Subcutaneous adipose tissue (tissue), 4 donors: Measurements from ENCODE around the gene MINDY4B. TPM values are rescaled to one million over a fixed set of nuclear protein-coding genes. Genes with fewer than 3 reads are reported as not detected.

Source experiments
- total RNA-seq, 4 donors: library from RNA; depleted of rRNA; stranded (reverse); fragments of >200 nt; gene quantifications; one replicate each; pipeline ENCODE4 v1.1.0, GENCODE V29; 2016
- TF ChIP-seq, protein P1 (sequence below): fragments of 450-650 bp; IDR thresholded peaks from one replicate; pipeline ENCODE4 v1.5.1; 2016; ENCODE audit warnings: low read depth, mild to moderate bottlenecking, control low read depth, antibody characterized with exemption, moderate library complexity

The MINDY4B gene
- total RNA-seq, 4 donors from 2014 or later: not detected

DNA sequence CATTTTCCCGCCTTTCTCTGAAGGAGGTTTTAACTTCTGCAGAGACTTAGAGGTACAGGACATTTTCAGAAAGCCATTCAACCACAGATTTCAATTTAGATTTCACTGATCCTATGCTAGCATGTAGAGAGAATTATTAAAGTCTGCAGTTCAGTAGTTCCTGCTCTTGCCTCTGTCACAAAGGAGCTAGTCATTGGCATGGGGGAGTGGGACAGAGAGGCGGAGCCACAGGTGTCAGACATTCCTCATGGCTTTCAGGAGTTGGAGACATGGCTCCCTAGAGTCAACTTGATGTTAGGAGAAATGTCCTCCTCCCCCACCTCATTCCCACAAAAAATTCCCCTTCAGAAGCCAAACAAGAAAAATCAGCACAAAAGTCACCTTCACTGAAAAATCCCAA, 76.2 kb downstream of the MINDY4B start:
- TF ChIP-seq, protein P1, sequence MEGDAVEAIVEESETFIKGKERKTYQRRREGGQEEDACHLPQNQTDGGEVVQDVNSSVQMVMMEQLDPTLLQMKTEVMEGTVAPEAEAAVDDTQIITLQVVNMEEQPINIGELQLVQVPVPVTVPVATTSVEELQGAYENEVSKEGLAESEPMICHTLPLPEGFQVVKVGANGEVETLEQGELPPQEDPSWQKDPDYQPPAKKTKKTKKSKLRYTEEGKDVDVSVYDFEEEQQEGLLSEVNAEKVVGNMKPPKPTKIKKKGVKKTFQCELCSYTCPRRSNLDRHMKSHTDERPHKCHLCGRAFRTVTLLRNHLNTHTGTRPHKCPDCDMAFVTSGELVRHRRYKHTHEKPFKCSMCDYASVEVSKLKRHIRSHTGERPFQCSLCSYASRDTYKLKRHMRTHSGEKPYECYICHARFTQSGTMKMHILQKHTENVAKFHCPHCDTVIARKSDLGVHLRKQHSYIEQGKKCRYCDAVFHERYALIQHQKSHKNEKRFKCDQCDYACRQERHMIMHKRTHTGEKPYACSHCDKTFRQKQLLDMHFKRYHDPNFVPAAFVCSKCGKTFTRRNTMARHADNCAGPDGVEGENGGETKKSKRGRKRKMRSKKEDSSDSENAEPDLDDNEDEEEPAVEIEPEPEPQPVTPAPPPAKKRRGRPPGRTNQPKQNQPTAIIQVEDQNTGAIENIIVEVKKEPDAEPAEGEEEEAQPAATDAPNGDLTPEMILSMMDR: no peak

DNA sequence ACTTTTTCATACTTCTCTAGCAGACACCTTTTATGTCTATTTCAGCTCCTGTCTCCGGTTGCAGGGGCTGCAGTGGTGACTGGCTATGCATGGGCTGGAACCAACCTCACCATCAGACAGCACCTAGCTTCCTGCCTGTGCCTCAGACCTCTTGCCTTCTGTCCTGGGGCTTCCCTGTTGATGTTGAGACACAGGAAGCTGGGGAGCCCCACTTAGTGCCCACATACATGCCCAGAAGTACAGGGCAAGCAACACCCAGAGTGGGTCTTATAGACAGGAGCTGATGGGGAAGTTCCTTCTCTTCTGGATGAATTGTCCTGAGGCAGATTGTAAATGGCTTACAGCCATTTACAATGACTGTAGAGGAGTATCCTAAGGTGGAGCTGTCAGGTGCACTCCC, 77.0 kb downstream of the MINDY4B start:
- TF ChIP-seq, protein P1: no peak

DNA sequence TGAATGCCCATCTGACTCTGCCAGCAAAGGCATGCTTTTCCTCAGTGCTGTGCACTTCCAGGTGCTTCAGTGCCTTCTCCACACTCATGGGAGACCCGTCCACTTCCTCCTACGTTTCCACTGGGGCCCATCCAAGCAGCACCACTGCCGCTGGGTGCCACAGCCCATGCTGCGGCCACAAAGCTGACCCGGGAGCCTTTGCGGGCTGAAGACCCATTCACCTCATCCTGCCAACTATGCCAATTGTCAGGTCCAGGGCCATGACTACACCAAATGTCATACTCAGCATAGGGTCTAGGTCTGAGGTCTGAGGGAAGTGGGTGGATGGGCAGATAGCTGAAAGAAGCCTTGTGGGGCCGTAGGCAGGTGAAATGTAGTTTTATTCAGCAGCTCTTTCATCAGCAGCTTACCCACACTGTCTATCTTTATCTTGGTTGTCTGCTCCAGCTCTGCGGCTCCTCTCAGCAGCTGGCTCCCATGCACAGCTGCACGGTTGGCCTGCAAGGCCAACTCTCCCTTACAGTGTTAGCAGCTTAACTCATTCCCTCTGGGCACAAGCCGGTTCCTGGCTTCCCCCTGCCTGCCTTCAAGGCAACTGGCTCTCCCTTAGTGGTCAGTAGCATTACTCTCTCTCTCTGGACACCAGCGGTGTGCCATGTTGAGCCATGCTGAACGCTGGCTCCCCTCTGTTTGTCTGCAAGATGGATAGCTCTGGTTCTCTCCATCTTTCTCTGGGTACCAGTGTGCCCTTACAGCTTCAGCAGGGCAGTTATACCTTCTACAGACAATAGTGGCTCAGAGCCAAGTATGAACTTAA, 78.6 kb downstream of the MINDY4B start:
- TF ChIP-seq, protein P1: no peak

DNA sequence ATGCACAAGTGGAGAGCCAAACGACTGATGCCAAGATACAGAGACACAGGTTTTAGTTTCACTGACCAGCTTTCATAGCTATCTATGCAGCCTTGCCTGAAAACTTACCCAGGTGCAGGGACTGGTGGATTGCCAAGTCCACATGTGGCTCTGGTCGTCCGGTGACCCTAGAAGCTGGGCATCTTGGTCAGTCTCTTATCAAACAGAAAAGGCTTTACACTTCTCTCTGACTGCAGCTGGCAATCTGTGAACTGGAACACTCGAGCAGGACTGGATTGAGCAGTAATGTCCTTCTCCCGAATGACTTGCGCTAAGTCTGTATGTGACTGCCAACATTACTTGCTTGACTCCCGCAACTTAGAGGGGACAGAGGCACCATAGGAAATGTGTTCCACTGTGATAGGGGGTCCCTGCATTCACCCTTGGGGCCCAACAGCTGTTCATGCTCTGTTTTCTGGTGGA, 79.3 kb downstream of the MINDY4B start:
- TF ChIP-seq, protein P1: no peak

DNA sequence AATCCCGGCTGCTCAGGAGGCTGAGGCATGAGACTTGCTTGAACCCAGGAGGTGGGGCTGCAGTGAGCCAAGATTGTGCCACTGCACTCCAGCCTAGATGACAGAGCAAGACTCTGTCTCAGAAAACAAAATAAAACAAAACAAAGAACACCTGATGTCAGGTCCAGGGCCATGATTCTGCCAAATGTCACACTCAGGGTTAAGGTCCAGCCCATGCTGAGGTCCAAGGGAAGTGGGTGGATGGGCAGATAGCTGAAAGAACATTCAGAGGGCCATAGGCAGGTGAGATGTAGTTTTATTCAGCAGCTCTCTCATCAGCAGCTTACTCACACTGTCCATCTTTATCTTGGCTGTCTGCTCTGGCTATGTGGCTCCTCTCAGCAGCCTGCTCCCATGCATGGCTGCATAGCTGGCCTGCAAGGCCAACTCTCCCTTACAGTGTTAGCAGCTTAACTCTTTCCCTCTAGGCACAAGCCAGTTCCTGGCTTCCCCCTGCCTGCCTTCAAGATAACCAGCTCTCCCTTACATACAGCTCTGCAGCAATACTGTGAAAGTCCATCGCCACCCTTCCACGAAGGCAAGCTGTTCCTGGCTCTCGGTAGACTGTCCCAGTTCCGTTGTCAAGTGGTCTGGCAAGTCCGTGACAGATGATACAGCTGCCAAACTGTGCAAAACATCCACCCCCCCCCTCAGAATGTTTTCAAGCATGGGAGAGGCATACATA, 79.9 kb downstream of the MINDY4B start:
- TF ChIP-seq, protein P1: no peak

DNA sequence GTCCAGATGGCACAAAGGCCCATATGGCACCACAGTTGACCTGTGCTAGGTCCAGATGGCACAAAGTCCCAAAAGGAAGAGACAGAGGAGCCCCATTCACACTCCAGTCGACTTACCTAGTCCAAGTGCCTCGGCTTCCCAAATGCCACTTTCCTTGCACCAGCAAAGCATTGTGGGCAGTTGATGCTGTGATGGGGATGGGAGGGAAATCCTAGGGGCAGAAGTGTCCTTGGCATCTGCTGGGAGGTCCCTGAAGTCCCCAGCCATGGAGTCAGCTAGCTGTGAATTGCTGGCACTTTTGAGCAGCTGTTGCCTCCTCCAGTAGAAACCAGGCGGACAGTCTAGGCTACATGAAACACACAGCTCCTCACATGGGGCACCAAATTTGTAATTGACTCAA, 82.0 kb downstream of the MINDY4B start:
- TF ChIP-seq, protein P1: no peak

DNA sequence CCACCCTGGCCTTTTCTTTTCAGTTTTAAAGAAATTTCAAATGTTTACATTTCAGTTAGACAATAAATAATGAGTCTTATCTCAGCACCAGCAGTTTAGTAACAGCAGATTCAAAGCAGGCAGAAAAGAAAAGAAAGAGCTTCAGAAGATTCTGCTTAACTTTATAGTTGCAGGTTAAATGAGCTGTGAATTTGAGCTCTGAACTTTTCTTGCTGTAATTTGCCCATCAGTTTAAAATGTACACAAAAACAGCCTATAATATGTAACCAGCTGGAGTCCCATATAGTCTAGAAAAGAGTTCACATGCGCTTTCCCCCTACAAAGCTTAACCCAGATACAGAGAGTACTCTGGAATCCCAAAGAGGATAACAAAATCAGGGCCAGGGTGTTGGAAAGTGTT, 82.6 kb downstream of the MINDY4B start:
- TF ChIP-seq, protein P1: no peak
